Stimulated activated CD4-positive, alpha-beta T cell treated with anti-CD3 and anti-CD28 coated beads, Interleukin-4, amount 100 ng/mL, for 1 hour (primary cell): ENCODE results near the gene UNC5A.

Experiments
- DNase-seq: peaks from one replicate; pipeline ENCODE4 v3.0.0-alpha.2; 2020

Gene UNC5A

DNA sequence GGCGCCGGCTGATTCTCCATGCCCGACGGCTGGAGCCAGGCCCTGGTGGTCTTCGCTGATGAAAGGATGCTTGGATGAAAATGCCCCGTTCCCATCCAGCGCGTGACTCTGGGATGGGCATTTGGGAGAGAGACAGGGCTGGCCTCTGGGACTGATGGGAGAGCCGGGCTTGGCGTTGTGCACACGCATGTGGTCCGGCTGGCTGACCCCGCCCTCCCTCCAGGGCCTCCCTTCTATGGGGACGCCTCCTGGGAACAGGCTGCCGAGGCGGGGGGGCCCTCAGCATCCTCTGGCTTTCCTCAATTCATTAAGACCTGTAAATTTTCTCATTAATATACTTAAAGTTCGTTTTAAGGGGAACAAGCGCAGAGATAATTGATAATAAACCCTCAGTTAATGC lies 36.8 kb downstream of the UNC5A start:
- DNase-seq, result no peak

- DNase-seq, result no peak
Measured at GRCh38 chr5:176847726-176848290, 37.4 kb downstream of the UNC5A start.

DNA sequence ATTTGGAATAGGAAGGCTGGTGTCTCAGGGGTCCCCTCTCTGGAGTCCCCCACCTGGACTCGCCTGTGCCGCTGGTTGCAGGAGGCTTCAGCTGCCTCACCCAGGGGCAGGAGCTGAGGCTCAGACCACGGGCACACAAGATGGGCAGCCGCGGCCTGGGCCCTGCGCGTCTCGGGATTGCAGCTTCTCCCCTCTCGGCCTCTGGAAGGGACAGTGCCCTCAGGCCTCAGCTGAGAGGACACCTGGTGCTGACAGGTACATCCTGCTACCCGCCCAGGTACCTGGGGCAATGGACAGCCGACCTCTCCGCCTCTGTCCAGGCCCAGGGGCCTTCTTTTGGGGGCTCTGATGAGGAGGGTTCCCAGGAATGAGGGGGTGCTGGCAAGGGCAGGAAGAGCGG lies 38.3 kb downstream of the UNC5A start:
- no peak for DNase-seq

DNA sequence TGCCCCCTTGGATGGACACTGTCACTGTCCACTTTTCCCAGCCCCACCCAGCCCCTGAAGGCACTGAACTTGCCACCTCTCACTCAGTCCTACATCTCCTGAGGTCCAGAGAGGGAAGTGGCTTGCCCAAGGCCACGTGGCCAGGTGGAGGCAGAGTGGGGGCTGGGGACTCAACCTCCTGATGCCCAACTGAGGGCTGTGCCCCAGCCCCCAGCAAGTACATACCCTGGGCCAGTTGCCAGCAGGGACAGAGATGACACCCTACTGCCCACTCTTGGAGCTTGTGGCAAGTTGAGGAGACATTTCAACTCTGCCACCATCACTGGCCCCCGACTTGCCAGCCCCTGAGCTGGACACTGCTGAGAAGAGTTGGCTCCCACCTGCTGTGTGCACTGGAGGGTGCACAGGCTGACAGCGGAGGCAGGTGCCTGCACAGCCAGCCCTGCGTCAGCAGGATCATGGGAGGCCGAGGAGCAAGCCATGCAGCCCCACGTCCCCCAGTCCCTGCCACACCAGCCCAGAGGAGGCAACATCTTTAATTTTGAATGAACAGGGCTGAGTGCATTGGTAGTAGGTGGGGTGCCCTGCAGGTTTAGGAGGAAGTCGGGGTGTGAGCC lies 39.4 kb downstream of the UNC5A start:
- DNase-seq, result no peak

DNA sequence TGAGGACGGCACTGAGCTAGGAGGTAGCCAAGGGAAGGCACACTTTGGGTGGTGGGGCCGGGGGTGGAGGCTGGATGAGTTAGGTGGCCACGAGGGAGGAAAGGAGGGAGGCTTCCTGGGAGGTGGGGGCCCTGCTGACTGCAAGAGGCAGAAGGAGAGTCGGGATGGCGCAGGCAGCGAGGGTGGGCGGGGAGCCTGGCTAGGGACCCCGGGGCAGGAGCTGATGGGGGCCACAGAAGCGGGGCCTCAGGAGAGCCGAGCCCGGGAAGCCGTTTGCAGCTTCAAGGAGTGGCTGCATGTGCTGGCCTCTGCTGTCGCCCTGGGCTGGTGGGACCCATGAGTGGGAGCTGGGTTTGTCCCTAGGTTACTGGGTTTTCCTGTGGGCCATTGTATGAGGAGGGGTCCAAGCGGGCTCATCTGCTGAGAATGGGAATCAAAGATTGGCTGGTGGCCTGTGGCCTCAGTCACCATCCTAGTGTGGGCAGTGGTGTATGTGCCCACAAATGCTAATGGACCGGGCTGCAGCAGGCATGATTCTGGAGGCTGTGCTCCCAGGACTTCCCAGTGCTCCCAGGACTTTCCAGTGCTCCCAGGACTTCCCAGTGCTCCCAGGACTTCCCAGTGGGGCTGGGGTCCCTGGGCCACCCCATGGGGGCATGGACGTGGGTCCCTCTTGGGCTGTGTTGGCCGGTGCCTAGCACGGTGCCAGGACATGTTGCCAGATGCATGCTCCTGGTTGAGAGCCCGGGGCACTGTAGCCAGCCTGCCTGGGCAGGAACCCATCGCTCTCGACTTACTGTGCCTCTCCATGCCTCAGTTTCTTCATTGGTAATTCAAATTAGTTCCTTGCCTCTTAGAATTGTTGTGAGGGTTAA lies 40.2 kb downstream of the UNC5A start:
- DNase-seq, result no peak

DNA sequence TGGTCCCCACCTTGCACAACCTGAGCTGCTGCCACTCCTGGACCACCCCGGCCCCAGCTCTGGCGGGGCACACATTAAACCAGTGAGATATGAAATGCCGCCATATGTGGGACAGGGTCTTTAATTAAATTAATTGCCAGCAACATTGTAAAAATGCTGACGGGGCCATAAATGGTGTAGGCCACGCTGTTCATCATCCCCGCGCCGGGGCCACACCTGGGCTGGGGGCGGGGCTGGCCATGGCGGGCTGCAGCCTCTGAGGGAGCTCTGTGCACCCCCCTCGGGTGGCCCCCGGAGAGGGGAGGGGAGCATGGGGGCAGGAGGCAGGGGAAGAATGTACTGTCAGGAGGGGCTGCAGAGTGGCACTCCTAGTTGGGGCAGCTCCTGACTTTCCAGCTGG lies 41.0 kb downstream of the UNC5A start:
- no peak for DNase-seq

- no peak for DNase-seq
Measured at GRCh38 chr5:176851871-176852658, 41.7 kb downstream of the UNC5A start.

- no peak for DNase-seq
Measured at GRCh38 chr5:176853151-176853778, 42.9 kb downstream of the UNC5A start.

- DNase-seq, result no peak
Measured at GRCh38 chr5:176854164-176854563, 43.8 kb downstream of the UNC5A start.

DNA sequence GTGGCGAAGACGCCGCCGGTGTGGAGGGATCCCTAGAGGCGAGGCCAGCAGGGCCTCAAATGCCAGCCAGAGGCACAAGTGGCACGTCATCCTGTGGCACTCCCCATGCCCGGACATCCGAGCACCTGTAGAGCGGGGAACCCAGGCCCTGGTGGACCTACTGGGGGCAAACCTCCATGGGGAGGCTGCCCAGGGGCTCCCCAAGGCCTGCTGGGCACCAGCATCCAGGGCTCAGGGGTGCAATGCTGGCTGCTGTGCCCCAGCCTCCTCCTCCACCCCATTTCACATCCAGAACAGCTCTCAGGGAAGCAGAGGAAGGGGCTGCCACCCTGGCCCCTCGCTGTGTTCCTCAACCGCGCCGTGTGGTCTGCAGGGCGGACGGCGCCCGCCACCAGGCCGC lies 45.2 kb downstream of the UNC5A start:
- DNase-seq, result no peak

- no peak for DNase-seq
Measured at GRCh38 chr5:176856746-176857145, 46.4 kb downstream of the UNC5A start.

DNA sequence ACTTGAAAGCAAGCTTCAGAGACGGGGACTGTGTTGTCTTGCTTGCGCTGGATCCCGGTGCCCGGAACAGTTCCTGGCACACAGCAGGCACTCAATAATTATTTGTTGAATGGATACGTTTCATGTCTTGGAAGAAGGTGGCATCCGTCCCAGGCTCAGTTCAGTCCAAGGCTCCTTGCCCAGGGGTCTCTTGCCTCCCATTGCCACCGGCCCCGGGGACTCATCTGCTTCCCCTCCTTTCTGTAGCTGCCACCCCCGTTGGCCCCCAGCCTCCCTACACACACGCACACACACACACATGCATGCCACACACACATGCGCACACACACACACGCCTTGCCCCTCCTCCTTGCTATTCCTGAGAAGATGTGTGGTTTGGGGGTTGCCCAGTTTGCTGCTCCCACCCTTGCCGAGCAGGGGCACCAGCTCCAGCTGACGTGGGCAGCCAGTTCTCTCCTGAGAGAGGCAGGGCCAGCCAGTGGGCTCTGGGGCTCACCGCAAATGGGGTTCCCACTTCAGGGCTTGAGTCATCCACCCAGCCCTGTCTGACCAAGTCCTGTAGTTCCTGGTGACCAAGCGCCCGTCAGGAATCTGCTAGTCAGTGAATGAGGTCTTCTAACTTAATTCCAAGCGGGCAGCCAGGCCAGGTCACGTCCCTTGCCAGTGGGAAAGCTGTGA lies 47.0 kb downstream of the UNC5A start:
- no peak for DNase-seq

- no peak for DNase-seq
Measured at GRCh38 chr5:176857894-176858273, 47.5 kb downstream of the UNC5A start.

- DNase-seq, result no peak
Measured at GRCh38 chr5:176859916-176860315, 49.6 kb downstream of the UNC5A start.

DNA sequence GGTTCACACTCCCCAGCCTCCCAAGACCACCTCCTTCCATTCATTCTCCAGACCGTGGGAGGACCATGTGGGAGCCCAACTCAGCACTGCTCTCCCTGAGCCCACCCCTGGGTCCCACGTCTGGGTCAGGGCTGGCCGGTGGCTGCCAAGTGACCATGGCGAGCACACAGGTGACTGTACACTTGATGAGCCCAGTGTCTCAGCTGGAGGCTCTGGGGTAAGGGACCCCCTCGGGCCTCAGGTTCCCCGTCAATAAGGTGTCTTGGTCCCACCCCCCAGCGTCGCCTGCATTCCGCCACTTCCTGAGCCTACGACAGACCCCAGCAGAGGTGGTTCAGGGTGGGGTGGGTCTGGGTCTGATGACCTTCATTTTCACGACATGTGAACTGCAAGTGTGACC lies 50.0 kb downstream of the UNC5A start:
- no peak for DNase-seq

GRCh38 chr5:176861276-176861675 lies 50.9 kb downstream of the UNC5A start:
- DNase-seq, result no peak

GRCh38 chr5:176862330-176862995 lies 52.1 kb downstream of the UNC5A start:
- DNase-seq, result no peak

GRCh38 chr5:176863041-176863764 lies 52.8 kb downstream of the UNC5A start:
- no peak for DNase-seq

- DNase-seq, result no peak
Measured at GRCh38 chr5:176863765-176864098, 53.4 kb downstream of the UNC5A start.

DNA sequence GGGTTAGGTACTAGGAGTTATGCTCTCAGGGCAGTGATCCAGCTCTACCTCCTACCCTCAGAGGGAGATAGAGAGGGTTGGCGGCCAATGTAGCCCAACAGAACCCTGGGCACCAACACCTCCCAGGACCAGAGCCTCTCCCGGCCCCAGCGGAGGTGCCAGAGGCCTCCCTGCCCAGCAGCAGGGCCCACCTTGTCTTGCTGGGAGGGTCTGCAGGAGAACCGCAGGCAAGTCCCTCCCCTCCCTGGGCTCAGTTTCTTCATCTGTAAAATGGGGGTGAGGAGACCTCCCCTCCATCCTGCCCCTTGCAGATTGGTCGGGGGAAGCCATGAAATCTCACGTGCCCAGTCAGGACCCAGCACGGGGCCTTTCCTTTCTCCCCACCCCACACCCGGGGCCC lies 54.4 kb downstream of the UNC5A start:
- DNase-seq, result no peak

DNA sequence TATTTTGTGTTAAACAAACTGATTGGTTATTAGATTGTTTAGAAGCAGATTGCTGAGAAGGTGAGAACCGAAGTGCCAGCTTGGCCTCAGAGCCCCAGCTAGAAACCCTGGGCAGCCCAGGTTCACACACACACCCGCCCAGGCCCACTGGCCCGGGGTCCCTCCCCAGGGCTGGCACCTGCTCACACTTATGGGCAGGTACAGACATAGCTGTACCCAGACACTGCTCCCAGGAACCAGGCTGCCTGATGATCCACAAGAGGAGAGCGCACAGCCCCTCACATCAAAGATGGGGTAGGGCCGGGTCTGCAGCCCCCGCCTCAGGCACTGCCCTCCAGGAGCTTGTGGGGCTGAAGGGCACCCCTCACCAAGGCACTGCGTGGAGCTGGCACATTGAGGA lies 55.6 kb downstream of the UNC5A start:
- no peak for DNase-seq
